Stimulated activated CD4-positive, alpha-beta T cell treated with anti-CD3 and anti-CD28 coated beads, Interleukin-4, amount 100 ng/mL, for 48 hours (primary cell): ENCODE measurements around the gene RASSF4.

ENCODE experiments used
- DNase-seq, 2 donors: peaks; one replicate each; pipeline ENCODE4 v3.0.0-alpha.2; 2020; ENCODE audit warnings: low read depth in 2 of 2

The RASSF4 gene

GRCh38 chr10:44948642-44949041 is 11.0 kb upstream of the RASSF4 start:
- DNase-seq, result no peak

- no peak for DNase-seq
Observed at GRCh38 chr10:44949127-44949802, 10.3 kb upstream of the RASSF4 start.

- DNase-seq, result no peak
Observed at GRCh38 chr10:44949915-44950314, 9.7 kb upstream of the RASSF4 start.

DNA sequence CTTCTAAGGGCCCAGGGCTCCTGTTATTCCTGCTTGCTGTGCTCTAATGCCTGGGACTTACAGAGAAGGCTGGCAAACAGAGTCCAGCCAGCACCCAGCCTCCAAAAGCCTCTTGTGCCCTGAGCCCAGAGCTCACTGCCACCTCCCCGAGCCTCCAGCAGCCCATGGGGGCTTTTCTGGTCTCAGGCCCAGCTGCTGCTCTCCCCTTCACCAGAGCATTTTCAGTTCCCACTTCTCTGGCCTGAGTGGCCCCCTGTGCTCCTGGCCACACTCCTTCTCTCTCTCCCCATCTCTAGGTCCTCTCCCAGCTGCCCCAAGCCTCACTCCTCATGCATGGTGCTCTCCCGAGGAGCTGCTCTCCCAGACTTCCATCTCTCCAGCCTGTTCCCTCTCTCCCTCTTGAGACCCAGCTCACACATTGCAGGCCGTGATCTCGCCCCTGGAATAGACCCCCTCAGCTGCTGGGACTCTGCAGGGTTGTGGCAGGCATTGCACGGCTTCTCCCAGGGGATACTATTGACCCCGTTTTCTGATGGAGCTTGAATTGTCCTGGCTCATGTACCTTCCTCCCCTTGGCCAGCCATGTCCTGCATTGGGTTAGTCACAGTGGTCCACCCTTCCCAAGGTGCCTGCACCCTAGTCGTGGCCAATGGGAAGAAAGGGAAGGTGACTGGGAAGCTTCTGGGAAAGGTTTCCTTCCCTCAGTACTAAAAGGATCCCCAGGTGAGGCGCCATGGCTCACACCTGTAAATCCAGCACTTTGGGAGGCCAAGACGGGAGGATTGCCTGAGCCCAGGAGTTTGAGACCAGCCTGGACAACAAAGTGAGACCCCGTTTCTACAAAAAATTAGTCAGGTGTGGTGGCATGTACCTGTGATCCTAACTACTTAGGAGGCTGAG is 9.0 kb upstream of the RASSF4 start:
- no peak for DNase-seq

- no peak for DNase-seq
Observed at GRCh38 chr10:44951576-44952226, 7.9 kb upstream of the RASSF4 start.

DNA sequence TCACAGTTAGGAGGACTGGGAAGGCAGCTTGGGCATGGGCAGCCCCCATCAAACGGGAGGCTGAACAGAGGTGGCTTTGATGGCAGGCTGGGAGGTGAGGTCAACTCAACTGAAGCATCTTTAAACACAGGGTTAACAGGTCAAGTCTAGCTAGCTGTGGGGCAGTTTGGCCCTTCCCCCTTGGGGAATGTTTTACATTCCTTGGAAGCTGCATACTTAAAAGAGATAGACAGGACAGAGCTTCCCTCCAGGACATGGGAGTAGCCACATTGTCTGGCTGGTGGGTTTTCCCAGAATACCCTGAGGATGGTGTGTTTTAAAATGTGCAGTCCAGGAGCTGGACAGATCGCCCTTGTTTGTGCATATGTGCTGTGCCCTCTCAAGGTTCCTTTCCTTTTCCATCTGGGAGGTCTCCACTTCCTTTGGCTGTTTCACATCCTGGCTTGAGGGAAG is 6.8 kb upstream of the RASSF4 start:
- DNase-seq, result no peak

DNA sequence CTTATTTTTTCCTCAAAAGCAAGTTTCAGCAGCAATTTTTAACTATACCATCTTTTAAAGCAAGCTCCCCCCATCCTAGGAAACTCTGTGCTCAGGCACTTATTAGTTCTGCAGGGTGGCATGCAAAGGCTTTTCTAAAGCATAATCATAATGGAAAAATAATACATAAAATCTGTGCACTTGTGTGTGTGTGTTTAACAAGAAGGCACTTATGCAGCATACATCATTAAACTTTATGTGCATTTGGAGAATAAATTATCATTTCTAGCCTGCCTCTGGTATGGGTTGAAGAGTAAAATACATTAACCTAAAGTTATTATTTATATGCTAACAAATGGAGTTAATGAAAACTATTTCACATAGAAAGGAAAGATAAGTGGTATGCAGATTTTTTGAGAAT is 5.6 kb upstream of the RASSF4 start:
- no peak for DNase-seq

- no peak for DNase-seq
Observed at GRCh38 chr10:44954962-44955361, 4.6 kb upstream of the RASSF4 start.

DNA sequence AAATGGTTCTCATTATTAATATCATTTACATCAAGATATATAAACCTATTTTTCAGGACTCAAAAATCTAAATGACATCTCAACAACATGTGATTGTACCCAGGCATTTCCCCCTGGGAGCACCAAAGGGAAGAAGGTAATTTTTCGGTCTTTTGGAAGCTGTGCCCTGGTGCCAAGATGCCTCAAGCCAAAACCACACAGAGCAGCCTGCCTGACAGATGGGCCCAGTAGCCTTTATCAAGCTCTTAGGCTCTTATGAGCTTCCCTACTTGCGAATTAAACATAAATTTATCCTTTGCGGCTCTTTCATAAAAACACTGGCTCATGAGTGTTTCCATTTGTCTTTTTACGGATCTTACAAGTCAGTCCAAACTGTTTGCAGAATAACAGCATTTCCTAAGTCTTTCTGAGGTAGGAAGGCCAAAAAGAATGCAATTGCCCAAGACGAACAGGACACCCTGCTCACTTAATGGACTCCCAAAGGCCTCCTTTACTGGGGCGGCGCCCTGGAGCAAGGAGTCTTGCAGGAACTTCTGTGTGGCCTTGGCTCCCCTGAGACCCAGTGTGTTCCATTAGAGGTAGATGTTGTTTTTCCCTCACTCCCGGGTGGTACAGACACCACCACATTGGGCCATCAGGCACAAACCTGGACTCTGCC is 4.1 kb upstream of the RASSF4 start:
- no peak for DNase-seq

DNA sequence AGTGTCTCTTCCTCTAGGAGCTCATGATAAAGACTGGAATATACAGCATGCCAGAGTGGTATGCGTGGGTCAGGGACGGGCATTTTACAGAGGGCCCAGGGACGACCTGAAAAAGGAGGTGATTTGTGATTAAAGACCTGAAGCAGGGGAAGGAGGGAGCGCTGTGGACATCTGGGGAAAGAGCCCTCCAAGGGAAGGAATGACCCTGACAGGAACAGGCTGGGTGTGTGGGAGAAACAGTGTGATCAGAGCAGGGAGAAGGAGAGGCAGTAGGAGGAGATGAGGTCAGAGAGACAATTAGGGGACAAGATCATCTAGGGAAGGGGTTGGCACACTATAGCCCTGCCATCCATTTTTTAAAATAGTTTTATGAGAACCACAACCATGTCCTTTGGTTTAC is 3.4 kb upstream of the RASSF4 start:
- no peak for DNase-seq

DNA sequence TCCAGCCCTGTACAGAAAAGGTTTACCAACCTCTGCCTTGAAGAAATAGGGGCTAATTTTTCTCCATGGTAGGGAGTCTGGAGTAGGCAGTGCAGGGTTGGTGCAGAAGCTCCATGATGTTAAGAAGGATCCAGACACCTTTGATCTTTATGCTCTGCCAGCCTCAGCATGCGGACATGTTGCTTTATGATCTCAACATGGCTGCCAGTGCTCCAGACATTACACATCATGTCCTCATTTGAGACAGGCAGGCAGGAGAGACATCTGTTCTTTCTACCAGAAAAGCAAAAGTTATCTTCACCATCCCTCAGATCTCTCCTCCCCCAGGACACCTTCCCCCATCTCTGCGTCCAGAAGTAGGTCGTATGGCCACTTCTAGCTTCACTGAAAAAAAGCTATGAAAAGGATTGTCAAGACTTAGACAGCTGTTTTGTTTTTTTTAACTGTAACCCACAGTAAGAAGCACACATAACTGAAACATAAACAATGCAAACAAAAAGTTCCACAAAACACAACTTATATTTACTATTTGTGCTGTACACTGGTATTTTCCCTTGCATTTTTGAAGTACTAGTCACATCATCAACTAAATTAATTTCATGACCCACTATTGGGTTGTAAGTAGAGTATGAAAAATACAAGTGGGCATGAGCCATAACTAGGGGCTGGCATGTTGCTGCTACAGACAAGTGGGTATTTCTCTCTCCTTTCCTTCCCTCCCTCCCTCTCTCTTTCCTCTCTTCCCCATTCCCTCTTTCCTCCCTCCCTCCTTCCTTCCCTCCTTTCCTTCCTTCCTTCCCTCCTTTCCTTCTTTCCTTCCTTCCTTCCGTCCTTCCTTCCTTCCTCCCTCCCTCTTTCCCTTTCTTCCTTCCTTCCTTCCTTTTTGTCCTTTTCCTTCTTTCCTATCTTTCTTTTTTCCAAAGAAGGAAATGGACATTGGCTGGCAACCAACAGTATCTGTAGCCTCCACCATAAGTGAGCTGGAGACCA is 2.6 kb upstream of the RASSF4 start:
- DNase-seq, result no peak

- no peak for DNase-seq
Observed at GRCh38 chr10:44958196-44958897, 1.3 kb upstream of the RASSF4 start.

DNA sequence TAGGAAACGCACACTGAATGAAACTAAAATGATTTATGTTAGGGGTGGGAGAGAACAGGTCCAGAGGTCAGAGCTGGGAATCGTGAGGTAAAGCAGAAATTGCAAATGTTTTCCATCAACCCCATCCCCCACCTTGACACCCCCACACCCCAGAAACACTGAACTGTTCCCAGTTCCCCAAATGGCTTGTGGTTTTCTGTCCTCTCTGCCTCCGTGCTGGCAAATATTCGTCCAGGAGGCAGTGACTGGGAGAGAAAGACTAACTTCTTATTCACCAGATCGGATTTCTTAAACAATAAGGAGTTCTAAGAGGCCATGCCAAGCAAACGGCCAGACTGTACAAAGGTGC is 730 bp upstream of the RASSF4 start:
- no peak for DNase-seq

GRCh38 chr10:44960088-44960460 is 472 bp downstream of the RASSF4 start:
- no peak for DNase-seq

DNA sequence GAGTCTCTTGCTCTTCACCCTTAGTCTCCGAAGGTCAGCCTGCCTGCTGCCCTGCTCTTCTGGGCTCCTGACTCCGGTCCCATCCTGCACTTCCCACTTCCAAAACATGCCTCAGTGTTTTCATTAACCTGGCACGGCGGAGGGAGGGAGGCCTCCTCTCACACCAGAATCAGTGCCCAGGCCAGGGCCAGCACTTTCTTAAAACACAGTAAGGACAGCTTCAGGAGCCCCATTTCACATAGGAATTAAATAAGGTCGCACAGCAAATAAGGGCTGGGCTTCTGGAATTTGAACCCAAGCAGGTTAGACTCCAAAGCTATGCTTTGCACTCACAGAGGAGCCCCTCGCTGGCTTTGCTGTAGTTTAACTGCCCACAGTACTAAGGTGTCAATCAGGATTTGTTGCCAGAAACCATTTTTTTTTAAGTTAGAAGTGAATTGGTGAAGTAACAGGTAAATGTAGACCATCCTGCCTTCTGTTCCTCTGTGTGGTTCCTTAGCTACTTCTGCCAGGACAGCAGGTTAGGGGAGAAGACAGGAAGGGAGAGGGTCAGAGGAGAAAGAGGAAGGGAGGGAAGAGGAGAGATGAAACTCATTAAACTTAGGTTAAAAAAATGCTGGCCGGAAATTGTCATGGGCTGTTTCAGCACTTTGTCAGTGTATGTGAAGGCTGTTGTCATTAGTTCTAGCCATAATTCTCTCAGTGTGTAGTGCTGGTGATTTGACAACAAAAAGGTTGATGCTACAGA is 1.1 kb downstream of the RASSF4 start:
- DNase-seq, result no peak

- DNase-seq, result no peak
Observed at GRCh38 chr10:44961230-44961571, 1.6 kb downstream of the RASSF4 start.

DNA sequence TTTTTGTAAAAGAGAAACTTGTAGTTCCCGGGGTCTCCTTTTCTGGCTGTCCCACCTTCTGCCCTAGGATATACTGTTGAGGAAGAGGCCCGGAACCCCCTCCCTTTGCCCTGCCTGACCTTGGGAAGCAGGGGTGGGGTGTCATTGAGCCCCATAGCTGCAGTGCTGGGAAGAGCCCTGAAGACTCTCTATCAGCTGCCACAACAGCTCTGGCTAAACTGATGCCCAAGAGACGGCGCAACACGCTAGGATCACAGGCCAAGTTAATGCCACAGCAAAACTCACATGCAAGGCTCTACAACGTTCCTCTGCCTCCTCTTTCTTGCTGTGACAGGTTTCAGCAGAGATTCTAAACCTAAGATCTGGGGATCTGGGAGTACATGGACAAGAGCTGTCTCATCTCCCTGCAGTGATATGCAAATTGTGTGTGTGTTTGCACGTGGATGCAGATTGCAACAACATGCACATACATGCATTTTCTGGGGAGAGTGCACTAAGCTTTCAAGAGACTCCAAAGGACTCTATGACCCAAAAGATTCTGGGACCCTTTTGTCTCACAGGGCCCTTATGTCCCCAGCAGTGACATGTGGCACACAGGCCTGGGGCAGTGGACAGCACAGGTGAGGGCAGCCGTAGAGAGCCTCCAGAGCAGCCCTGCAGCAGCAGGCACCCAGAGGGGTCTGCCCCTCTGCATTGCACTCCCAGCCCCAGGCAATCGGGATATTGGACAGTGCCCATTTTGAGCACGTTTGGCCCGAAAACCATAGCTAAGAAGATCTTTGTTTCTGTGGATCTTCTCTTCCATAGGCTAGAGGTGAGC is 2.5 kb downstream of the RASSF4 start:
- DNase-seq, result no peak

- no peak for DNase-seq
Observed at GRCh38 chr10:44962870-44963738, 3.5 kb downstream of the RASSF4 start.
